GM18519 (cell line): ENCODE results near the gene ADARB2.
"Not testable (repeated sequence)": the region's sequence is repeated elsewhere in the genome, so short reads cannot be mapped to it uniquely, and the experiment has no call there.

ENCODE experiments used
- ATAC-seq: cut with Tn5 transposase; IDR thresholded peaks from one replicate; pipeline ENCODE4 v1.9.1; 2021; ENCODE audit warnings: mild to moderate bottlenecking, moderate library complexity; ENCODE audit not compliant: unreplicated experiment, low FRiP score

ADARB2 gene

GRCh38 chr10:1347525-1347924, 389.8 kb downstream of the ADARB2 start:
- no peak for ATAC-seq

GRCh38 chr10:1346201-1346600, 391.1 kb downstream of the ADARB2 start:
- ATAC-seq = no peak

GRCh38 chr10:1345368-1345767, 392.0 kb downstream of the ADARB2 start:
- ATAC-seq = no peak

GRCh38 chr10:1344846-1345245, 392.5 kb downstream of the ADARB2 start:
- ATAC-seq = no peak

GRCh38 chr10:1344408-1344807, 392.9 kb downstream of the ADARB2 start:
- ATAC-seq = no peak

- no peak for ATAC-seq
Observed at GRCh38 chr10:1343176-1343575, 394.1 kb downstream of the ADARB2 start.

- not testable (repeated sequence) for ATAC-seq
Observed at GRCh38 chr10:1341052-1341451, 396.3 kb downstream of the ADARB2 start.

GRCh38 chr10:1339396-1339795, 397.9 kb downstream of the ADARB2 start:
- ATAC-seq = no peak

GRCh38 chr10:1335642-1336041, 401.7 kb downstream of the ADARB2 start:
- no peak for ATAC-seq

GRCh38 chr10:1333981-1334380, 403.3 kb downstream of the ADARB2 start:
- ATAC-seq = no peak

GRCh38 chr10:1331560-1331959, 405.8 kb downstream of the ADARB2 start:
- ATAC-seq = no peak

- no peak for ATAC-seq
Observed at GRCh38 chr10:1329622-1330021, 407.7 kb downstream of the ADARB2 start.

- ATAC-seq = no peak
Observed at GRCh38 chr10:1328981-1329614, 408.2 kb downstream of the ADARB2 start.

GRCh38 chr10:1328161-1328823, 409.0 kb downstream of the ADARB2 start:
- ATAC-seq = no peak

- no peak for ATAC-seq
Observed at GRCh38 chr10:1327759-1328158, 409.6 kb downstream of the ADARB2 start.

GRCh38 chr10:1326514-1326913, 410.8 kb downstream of the ADARB2 start:
- not testable (repeated sequence) for ATAC-seq

GRCh38 chr10:1324903-1325302, 412.4 kb downstream of the ADARB2 start:
- no peak for ATAC-seq

- peak; percentile 88 for ATAC-seq
Observed at GRCh38 chr10:1323951-1324350, 413.4 kb downstream of the ADARB2 start.

GRCh38 chr10:1320739-1321320, 416.5 kb downstream of the ADARB2 start:
- ATAC-seq = no peak

- ATAC-seq = no peak
Observed at GRCh38 chr10:1316809-1317143, 420.5 kb downstream of the ADARB2 start.

GRCh38 chr10:1316121-1316808, 421.1 kb downstream of the ADARB2 start:
- no peak for ATAC-seq
